Activated CD4-positive, CD25-positive, alpha-beta regulatory T cell treated with anti-CD3 and anti-CD28 coated beads, Interleukin-2, amount 50 U/mL, for 72 hours (primary cell): ENCODE results near the gene KBTBD4.
A peak's percentile ranks its signal among the peaks of the same experiment; 100 is the strongest.
"Not testable (repeated sequence)": the region's sequence is repeated elsewhere in the genome, so short reads cannot be mapped to it uniquely, and the experiment has no call there.

Source experiments
- DNase-seq: peaks from one replicate; pipeline ENCODE4 v3.0.0; 2021

The KBTBD4 gene

GRCh38 chr11:47558695-47559094 lies 20.1 kb downstream of the KBTBD4 start:
- no peak for DNase-seq

GRCh38 chr11:47557004-47557403 lies 21.8 kb downstream of the KBTBD4 start:
- not testable (repeated sequence) for DNase-seq

- DNase-seq = no peak
These were observed 25.4 kb downstream of the KBTBD4 start for GRCh38 chr11:47553406-47553743.

- DNase-seq = peak; percentile 93
These were observed 26.0 kb downstream of the KBTBD4 start, which contains the start of gene CELF1 for GRCh38 chr11:47552566-47553405. TSS of gene CELF1 (minus strand) at chr11:47553132. CDS start at chr11:47499523, 53,609 bp downstream.

GRCh38 chr11:47552056-47552565 lies 26.7 kb downstream of the KBTBD4 start:
- DNase-seq = no peak

GRCh38 chr11:47551086-47551485 lies 27.7 kb downstream of the KBTBD4 start:
- no peak for DNase-seq

GRCh38 chr11:47550288-47551047 lies 28.3 kb downstream of the KBTBD4 start:
- no peak for DNase-seq

- DNase-seq = not testable (repeated sequence)
These were observed 32.5 kb downstream of the KBTBD4 start for GRCh38 chr11:47546274-47546673.

- no peak for DNase-seq
These were observed 33.5 kb downstream of the KBTBD4 start for GRCh38 chr11:47545298-47545697.

GRCh38 chr11:47541070-47541469 lies 37.7 kb downstream of the KBTBD4 start:
- DNase-seq = no peak

GRCh38 chr11:47539681-47540039 lies 39.1 kb downstream of the KBTBD4 start:
- DNase-seq = no peak

GRCh38 chr11:47538741-47539565 lies 39.8 kb downstream of the KBTBD4 start:
- DNase-seq = no peak

- no peak for DNase-seq
These were observed 41.9 kb downstream of the KBTBD4 start for GRCh38 chr11:47536915-47537314.

- no peak for DNase-seq
These were observed 44.0 kb downstream of the KBTBD4 start for GRCh38 chr11:47534704-47535251.

- no peak for DNase-seq
These were observed 45.0 kb downstream of the KBTBD4 start for GRCh38 chr11:47533690-47534151.

- no peak for DNase-seq
These were observed 46.1 kb downstream of the KBTBD4 start for GRCh38 chr11:47532597-47533213.

- no peak for DNase-seq
These were observed 47.1 kb downstream of the KBTBD4 start for GRCh38 chr11:47531666-47532065.

- DNase-seq = not testable (repeated sequence)
These were observed 48.0 kb downstream of the KBTBD4 start for GRCh38 chr11:47530721-47531120.

GRCh38 chr11:47529951-47530350 lies 48.8 kb downstream of the KBTBD4 start:
- no peak for DNase-seq

GRCh38 chr11:47527186-47527585 lies 51.6 kb downstream of the KBTBD4 start:
- DNase-seq = no peak

GRCh38 chr11:47526032-47526431 lies 52.7 kb downstream of the KBTBD4 start:
- not testable (repeated sequence) for DNase-seq

- no peak for DNase-seq
These were observed 54.4 kb downstream of the KBTBD4 start for GRCh38 chr11:47524291-47524874.
